Measurements from ENCODE around the gene ROBO2.

The ROBO2 gene

GRCh38 chr3:77182341-77182740 is 142.4 kb downstream of the ROBO2 start:
- no peak for TF ChIP-seq CTCF (conservative IDR thresholded peaks at IDR 0.05; ENCODE audit: low read depth, low read length)
- no peak overlapping the region for H3K4me3 ChIP-seq (ENCODE audit: low read depth, low read length)
- no peak for DNase-seq (ENCODE audit: low read depth)

- no peak for DNase-seq (ENCODE audit: low read depth)
- H3K4me3 ChIP-seq (ENCODE audit: low read depth, low read length): no peak overlapping the region
- TF ChIP-seq CTCF (conservative IDR thresholded peaks at IDR 0.05; ENCODE audit: low read depth, low read length): no peak
Observed at GRCh38 chr3:77186319-77186718, 146.4 kb downstream of the ROBO2 start.

GRCh38 chr3:77186728-77187127 is 146.8 kb downstream of the ROBO2 start:
- H3K4me3 ChIP-seq (ENCODE audit: low read depth, low read length): no peak overlapping the region
- TF ChIP-seq CTCF (conservative IDR thresholded peaks at IDR 0.05; ENCODE audit: low read depth, low read length): no peak
- DNase-seq (ENCODE audit: low read depth): peak; percentile 79

GRCh38 chr3:77188210-77188609 is 148.3 kb downstream of the ROBO2 start:
- TF ChIP-seq CTCF (conservative IDR thresholded peaks at IDR 0.05; ENCODE audit: low read depth, low read length): no peak
- no peak for DNase-seq (ENCODE audit: low read depth)

GRCh38 chr3:77189258-77189657 is 149.4 kb downstream of the ROBO2 start:
- TF ChIP-seq CTCF (conservative IDR thresholded peaks at IDR 0.05; ENCODE audit: low read depth, low read length): no peak
- no peak for DNase-seq (ENCODE audit: low read depth)
- H3K4me3 ChIP-seq (ENCODE audit: low read depth, low read length): no peak overlapping the region

More at GRCh38 chr3:77188210-77188609, 148.3 kb downstream of the ROBO2 start:
- H3K4me3 ChIP-seq (ENCODE audit: low read depth, low read length): no peak overlapping the region

- DNase-seq (ENCODE audit: low read depth): no peak
Observed at GRCh38 chr3:77189684-77190083, 149.8 kb downstream of the ROBO2 start.

More at GRCh38 chr3:77189684-77190083, 149.8 kb downstream of the ROBO2 start:
- no peak overlapping the region for H3K4me3 ChIP-seq (ENCODE audit: low read depth, low read length)
- no peak for TF ChIP-seq CTCF (conservative IDR thresholded peaks at IDR 0.05; ENCODE audit: low read depth, low read length)

Data from choroid plexus epithelial cell (primary cell).